MG63 (cell line): Measurements from ENCODE around the gene MCEE. TPM values are rescaled to one million over a fixed set of nuclear protein-coding genes. Genes with fewer than 3 reads are reported as not detected.
"Not testable (repeated sequence)": the region's sequence is repeated elsewhere in the genome, so short reads cannot be mapped to it uniquely, and the experiment has no call there.

ENCODE experiments used
- DNase-seq: peaks from one replicate; pipeline ENCODE4 v3.0.0-alpha.2; 2020
- H3K27me3 ChIP-seq: fragments of 250-450 bp; sonication (Bioruptor Pico); 2 replicates; pipeline ENCODE4 v1.5.1; 2020; ENCODE audit warnings: mild to moderate bottlenecking, moderate library complexity
- H3K36me3 ChIP-seq: fragments of 250-450 bp; sonication (Bioruptor Pico); 2 replicates; pipeline ENCODE4 v1.5.1; 2020; ENCODE audit warnings: mild to moderate bottlenecking, moderate library complexity
- H3K4me3 ChIP-seq: fragments of 250-450 bp; sonication (Bioruptor Pico); 2 replicates; pipeline ENCODE4 v1.5.1; 2020; ENCODE audit warnings: mild to moderate bottlenecking, moderate library complexity
- H3K9me3 ChIP-seq: fragments of 250-450 bp; sonication (Bioruptor Pico); 2 replicates; pipeline ENCODE4 v1.5.1; 2020; ENCODE audit warnings: mild to moderate bottlenecking, moderate library complexity
- total RNA-seq: library from RNA; depleted of rRNA; stranded (reverse); fragments of >200 nt; shearing (Covaris generic); gene quantifications from 2 replicates; pipeline ENCODE4 v1.2.3, GENCODE V29; 2014; ENCODE audit warnings: low replicate concordance; rRNA removed

MCEE gene
- total RNA-seq, result 13.0 and 23.9 TPM in 2 replicates

- no peaks in the 10 kb centered on the region for H3K9me3 ChIP-seq
- DNase-seq, result peak; percentile 89
- H3K36me3 ChIP-seq, result peaks cover 40% of the 10 kb centered on the region
- H3K27me3 ChIP-seq, result no peaks in the 10 kb centered on the region
- H3K4me3 ChIP-seq, result peak within 1 kb of the TSS; percentile 95
Observed at GRCh38 chr2:71130152-71130904, at the start of gene MCEE, which contains the start of gene MPHOSPH10. Gene MCEE (minus strand): TSS chr2:71130229. CDS start chr2:71130219, 10 bp downstream. Gene MPHOSPH10 (plus strand): TSS chr2:71130634. CDS start chr2:71130666, 32 bp downstream.

DNA sequence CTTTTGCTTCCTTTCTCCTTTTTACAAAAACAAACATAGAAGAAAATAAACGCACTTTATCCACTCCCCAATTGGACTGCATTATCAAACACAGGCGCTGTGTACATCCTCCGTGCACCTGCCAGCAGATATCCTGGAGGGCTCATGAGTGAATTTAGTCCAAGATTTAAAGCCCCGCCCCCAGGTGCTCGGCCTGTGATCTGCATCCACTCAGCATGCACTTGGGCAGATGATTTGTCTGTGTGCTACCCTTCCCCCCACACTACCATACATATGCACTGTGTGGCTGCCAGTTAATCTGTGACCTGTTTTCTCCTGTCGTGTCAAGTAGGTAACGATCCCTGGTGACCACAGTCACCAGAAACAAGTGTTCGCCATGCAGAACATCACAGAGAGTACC lies 48.8 kb upstream of the MCEE start:
- not testable (repeated sequence) for DNase-seq, H3K36me3 ChIP-seq, H3K4me3 ChIP-seq, H3K9me3 ChIP-seq, H3K27me3 ChIP-seq

- Histone ChIP-seq H3K27me3 (no peaks in the 10 kb centered on the region), H3K4me3 (no peak overlapping the region), H3K9me3 (no peaks in the 10 kb centered on the region), H3K36me3 (no peaks in the 10 kb centered on the region)
- DNase-seq, result no peak
Observed at GRCh38 chr2:71174207-71174606, 44.2 kb upstream of the MCEE start.

DNA sequence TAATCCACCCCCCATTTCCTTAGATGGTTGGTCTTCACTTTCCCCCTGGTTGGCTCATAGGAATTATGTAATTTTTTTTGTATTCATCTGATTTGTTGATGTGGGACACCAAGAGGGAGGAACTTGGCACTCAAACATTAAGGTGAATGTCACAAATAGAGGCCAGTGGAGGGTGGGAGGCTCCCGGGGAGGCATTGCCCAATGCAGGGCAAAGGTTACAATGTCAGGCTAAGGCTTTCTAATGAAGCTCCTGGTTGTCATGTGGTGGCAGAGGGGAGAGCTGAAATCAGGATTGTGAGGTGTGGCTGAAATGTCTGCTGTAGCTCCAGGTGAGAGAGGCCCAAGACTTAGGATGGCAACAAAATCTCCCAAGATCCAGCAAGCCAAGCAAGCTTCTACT lies 43.1 kb upstream of the MCEE start:
- Histone ChIP-seq H3K4me3 (no peak overlapping the region), H3K9me3 (no peaks in the 10 kb centered on the region), H3K27me3 (no peaks in the 10 kb centered on the region), H3K36me3 (no peaks in the 10 kb centered on the region)
- no peak for DNase-seq

DNA sequence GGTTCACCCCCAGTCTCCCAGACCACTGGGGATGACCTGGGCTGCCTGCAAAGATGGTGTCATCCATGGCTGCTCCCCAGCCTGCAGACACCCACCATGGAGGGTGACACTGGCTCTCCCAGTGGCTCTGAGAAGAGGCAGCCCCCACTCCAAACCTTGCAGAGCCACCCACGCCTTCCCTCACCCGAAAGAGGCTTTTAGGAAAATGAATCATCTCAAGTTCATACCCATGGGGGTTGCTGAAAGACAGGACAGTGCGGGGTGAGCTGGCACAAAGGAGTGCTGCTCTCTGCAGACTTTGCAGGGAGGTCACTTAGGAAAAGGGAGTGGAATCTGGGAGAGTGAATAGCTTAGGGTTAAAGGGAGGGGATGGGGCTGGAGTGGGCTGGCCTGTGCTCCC lies 36.8 kb upstream of the MCEE start:
- peak; percentile 34 for DNase-seq
- H3K36me3 ChIP-seq, result no peaks in the 10 kb centered on the region

DNA sequence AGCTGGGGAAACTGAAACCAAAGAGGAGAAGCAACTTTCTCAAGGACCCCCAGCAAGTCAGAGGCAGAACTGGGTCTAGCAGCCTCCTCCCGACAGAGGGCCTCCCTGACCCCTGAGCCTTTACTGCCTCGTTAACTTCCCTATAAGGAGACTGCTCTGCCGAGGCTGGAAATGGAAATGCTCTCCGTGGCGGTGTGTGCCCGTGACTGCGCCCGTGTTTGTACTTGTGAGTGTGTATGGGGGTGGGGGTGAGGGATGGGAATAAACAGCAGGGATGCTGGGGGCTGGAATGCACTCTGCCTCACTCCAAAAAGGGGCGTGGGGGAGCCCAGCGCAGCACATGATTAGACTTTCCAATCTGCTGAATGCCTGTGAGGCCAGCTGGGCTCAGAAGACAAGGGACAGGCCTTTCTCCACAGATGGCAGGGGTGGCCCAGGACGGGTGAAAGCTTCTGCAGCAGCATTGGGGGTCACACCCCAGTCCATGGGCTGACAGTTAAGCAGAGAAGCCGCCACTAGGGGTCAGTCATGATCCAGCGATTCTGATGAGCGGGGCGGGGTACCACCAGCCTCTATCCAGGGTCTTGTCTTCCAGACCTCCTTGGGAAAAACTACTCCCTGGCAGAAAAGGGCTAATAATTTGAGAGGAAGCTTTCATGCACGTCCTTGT lies 27.2 kb upstream of the MCEE start:
- Histone ChIP-seq H3K27me3 (no peaks in the 10 kb centered on the region), H3K4me3 (0 out of 2 replicates have a peak overlapping the region, but pooled peaks have one; percentile 10), H3K9me3 (no peaks in the 10 kb centered on the region), H3K36me3 (no peaks in the 10 kb centered on the region)
- peak; percentile 22 for DNase-seq

More for the DNA sequence above, 36.8 kb upstream of the MCEE start:
- Histone ChIP-seq H3K27me3 (no peaks in the 10 kb centered on the region), H3K9me3 (no peaks in the 10 kb centered on the region), H3K4me3 (no peak overlapping the region)

DNA sequence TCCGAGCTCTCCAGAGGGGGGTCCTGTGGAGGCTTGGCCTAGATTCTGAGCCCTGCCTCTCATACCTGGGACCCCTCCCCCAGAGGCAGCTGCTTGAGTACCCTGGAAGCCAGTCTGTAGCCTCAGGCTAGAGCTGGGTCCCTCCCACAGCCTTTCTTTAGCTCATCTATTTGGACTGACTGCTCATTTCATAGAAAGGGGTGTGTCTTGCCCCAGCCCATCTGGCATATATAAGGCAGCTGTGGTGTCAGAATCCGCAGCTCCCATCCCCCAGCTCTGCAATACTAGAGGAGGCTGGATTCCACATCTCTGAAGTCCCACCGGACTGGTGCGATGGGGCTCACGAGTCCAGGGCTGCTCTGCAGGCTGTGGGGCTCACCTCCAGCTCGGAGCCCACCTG lies 26.5 kb upstream of the MCEE start:
- peak; percentile 23 for DNase-seq
- H3K27me3 ChIP-seq, result no peaks in the 10 kb centered on the region
- H3K9me3 ChIP-seq, result no peaks in the 10 kb centered on the region
- no peaks in the 10 kb centered on the region for H3K36me3 ChIP-seq
- H3K4me3 ChIP-seq, result no peak overlapping the region

DNA sequence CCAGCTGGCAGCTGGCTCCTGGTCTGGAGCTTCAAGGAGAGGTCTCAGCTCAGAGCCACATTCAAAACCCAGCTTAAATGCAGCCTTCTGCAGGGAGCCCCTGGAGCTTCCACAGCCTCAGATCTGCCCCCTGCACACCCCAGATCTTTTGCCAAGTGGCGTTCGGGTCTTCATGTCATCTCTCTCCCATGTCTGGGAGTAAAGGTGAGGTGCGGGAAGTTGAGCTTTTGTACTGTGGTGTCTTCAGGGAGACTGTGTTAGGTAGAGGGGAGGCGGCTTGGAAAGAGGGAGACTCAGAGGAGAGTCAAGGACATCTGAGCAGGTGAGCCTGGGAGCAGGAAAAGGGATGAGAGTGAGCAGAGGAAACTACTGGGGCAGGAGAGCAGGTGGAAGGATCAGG lies 25.8 kb upstream of the MCEE start:
- no peaks in the 10 kb centered on the region for H3K9me3 ChIP-seq
- no peaks in the 10 kb centered on the region for H3K36me3 ChIP-seq
- no peak overlapping the region for H3K4me3 ChIP-seq
- DNase-seq, result no peak
- no peaks in the 10 kb centered on the region for H3K27me3 ChIP-seq

- Histone ChIP-seq H3K36me3 (peaks cover 9% of the 10 kb centered on the region), H3K9me3 (no peaks in the 10 kb centered on the region), H3K4me3 (no peak overlapping the region), H3K27me3 (no peaks in the 10 kb centered on the region)
- no peak for DNase-seq
Observed at GRCh38 chr2:71154798-71155197, 24.8 kb upstream of the MCEE start.

GRCh38 chr2:71154279-71154678 lies 24.2 kb upstream of the MCEE start:
- DNase-seq, result no peak
- Histone ChIP-seq H3K27me3 (no peaks in the 10 kb centered on the region), H3K9me3 (no peaks in the 10 kb centered on the region), H3K4me3 (no peak overlapping the region), H3K36me3 (peaks cover 12% of the 10 kb centered on the region)

DNA sequence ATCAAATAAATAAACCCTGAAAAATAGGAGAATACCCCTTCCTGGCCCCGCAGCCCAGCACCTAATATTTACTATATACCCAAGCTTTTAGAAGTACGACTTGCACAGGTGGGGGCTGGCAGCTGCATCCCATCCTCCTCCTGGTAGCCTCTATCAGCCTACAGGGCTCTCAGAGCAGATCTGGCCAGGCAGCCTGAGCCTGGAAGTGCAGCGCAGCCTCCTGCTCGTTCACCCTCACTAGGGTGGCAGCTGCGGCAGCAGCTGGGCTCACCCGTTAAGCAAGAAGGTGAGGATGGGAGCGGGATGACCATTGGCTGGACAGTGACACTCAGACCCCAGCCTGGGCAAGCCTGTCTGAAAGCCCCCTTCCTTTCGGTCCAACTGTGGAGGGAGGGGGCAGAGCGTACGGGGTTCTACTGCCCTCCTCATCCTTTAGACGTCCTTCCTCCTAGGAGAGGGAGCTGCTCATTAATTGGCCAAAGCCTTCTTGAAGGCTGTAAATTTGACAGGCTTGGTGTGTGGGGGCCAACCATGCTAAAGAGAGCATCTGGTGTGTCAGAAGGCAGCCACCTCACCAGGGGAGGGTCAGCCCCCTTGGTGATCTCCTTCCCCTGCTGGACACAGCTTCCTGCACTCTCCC lies 23.7 kb upstream of the MCEE start:
- Histone ChIP-seq H3K4me3 (no peak overlapping the region), H3K9me3 (no peaks in the 10 kb centered on the region), H3K36me3 (peaks cover 17% of the 10 kb centered on the region), H3K27me3 (no peaks in the 10 kb centered on the region)
- DNase-seq, result no peak

- no peak for DNase-seq
- H3K27me3 ChIP-seq, result no peaks in the 10 kb centered on the region
- H3K4me3 ChIP-seq, result no peak overlapping the region
- no peaks in the 10 kb centered on the region for H3K9me3 ChIP-seq
- H3K36me3 ChIP-seq, result peaks cover 36% of the 10 kb centered on the region
Observed at GRCh38 chr2:71151620-71152019, 21.6 kb upstream of the MCEE start.

DNA sequence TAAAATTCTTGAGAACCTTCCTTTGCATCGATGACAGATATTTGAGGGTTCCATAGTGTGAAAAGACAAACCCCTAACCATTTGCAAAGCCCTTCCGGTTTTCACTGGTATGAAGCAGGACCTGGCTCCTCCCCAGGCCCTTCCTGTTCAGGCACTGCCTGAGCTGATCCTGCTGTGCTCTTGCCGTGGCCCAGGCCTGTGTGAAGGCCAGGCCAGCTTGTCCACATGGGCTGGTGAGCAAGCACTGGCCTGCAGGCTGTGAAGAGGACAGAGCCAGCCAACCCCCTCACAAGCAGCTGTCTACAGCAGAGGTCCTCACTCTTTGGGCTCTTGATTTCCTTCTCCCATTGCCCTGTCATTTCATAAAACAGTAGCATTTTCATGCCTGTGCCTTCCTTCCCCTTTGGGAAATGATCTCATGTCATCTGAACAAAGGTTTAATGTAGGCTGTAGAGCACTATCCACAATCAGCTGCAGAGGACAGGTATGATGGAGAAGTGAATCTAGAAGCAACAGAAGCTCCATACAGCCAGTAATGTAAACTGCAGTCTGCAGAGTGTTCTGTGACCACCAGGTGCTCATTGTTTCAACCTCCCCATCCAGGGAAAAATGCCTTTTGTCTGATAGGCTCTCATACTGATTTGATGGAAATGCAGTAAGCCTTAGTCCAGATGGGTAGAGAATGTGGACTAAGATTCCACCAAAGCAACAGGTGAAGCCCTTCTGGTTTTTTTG lies 20.2 kb upstream of the MCEE start:
- Histone ChIP-seq H3K27me3 (no peaks in the 10 kb centered on the region), H3K9me3 (no peaks in the 10 kb centered on the region), H3K4me3 (no peak overlapping the region), H3K36me3 (peaks cover 45% of the 10 kb centered on the region)
- DNase-seq, result no peak

- DNase-seq, result no peak
- H3K27me3 ChIP-seq, result no peaks in the 10 kb centered on the region
- H3K36me3 ChIP-seq, result peaks cover 60% of the 10 kb centered on the region
- no peaks in the 10 kb centered on the region for H3K9me3 ChIP-seq
- no peak overlapping the region for H3K4me3 ChIP-seq
Observed at GRCh38 chr2:71148506-71149063, 18.6 kb upstream of the MCEE start.

- peaks cover 85% of the 10 kb centered on the region for H3K36me3 ChIP-seq
Observed at GRCh38 chr2:71143782-71144181, 13.8 kb upstream of the MCEE start.

DNA sequence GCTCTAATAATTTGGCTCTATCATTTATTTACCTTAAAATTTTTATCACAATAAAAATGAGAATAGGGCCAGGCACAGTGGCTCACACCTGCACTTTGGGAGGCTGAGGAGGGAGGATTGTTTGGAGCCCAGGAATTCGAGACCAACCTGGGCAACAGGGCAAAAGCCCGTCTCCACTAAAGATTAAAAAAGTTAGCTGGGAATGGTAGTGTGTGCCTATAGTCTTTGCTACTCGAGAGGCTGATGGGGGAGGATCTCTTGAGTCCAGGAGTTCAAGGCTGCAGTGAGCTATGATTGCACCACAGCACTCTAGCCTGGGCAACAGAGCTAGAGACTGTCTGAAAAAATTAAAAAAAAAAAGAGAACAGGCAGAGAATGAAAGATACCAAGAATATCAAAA lies 6.1 kb upstream of the MCEE start:
- H3K27me3 ChIP-seq, result no peaks in the 10 kb centered on the region
- H3K4me3 ChIP-seq, result no peak overlapping the region
- no peak for DNase-seq
- peaks cover 84% of the 10 kb centered on the region for H3K36me3 ChIP-seq
- H3K9me3 ChIP-seq, result no peaks in the 10 kb centered on the region

More at GRCh38 chr2:71143782-71144181, 13.8 kb upstream of the MCEE start:
- H3K27me3 ChIP-seq, result no peaks in the 10 kb centered on the region
- H3K9me3 ChIP-seq, result no peaks in the 10 kb centered on the region
- no peak overlapping the region for H3K4me3 ChIP-seq
- DNase-seq, result no peak
